ENCODE data around the gene MAP3K7.
"Not testable (repeated sequence)": the region's sequence is repeated elsewhere in the genome, so short reads cannot be mapped to it uniquely, and the experiment has no call there.

Gene MAP3K7

DNA sequence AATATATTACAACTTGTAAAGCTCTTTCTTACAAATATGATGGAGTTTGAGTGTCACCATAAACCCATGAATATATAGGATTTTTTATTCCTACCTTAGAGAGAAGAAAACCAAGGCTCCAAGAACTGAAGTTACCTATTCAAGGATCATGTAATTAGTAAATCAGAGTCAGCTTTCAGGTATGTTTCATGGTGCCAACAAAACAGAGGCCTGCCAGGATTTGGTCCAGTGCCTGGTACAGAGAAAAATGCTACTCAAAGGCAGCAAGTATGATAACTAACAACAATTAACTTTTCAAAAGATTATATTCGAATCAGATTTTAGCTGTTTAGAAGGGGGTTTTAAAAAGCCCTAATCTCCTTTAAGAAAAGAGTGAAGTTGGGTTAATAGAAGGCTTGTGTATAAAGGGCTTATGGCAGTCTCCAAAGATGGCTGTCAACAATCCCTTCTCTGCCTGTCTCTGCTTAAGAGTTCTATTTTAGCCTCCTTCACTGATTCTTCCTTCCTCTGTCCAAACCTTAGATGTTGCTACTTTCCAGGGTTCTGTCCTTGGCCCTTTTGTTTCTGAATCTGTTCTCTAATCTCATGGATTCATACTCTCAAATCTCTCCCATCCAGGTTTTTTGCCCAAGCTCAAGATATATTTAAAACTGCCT lies 7.8 kb downstream of the MAP3K7 start:
- no peak for DNase-seq (ENCODE audit: low spot score)

GRCh38 chr6:90575267-90575666 lies 11.6 kb downstream of the MAP3K7 start:
- DNase-seq (ENCODE audit: low spot score): peak; percentile 22

DNA sequence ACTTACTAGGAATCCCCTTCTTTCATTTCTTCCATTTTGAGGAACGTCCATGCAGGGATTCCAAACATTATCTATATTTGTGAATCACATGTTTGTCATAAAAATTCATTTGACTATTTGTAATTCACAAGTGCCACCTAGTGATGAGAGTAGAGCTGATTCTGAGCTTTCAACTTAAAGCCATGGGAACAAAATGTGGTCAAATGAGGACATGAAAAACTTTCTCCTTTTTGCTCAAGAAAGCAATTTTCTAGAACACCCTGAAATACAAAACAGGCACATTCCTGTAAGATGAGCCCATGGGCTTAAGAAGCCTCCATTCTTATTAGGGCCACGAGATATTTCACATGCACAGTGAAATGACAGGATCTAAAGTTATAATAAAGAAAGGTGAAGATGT lies 12.3 kb downstream of the MAP3K7 start:
- no peak for DNase-seq (ENCODE audit: low spot score)

- no peak for DNase-seq (ENCODE audit: low spot score)
Measured at GRCh38 chr6:90573624-90574023, 13.2 kb downstream of the MAP3K7 start.

DNA sequence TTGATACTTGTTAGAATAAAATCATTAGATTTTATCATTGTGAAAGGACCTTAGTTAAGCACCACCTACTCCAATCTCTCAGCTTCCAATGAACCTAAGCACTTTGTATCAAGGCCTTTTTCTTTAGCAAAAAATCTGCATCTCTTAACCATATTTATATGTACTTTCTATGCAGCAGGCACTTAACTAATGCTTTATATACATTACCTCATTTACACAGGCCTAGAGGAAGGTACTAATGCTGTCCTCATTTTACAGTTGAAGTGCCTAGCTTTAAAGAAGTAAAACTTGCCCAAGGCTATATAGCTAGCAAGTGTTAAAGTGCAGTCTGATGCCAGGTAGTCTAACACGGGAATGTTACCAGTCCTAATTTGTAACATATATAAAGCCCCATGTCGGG lies 14.0 kb downstream of the MAP3K7 start:
- DNase-seq (ENCODE audit: low spot score): no peak

DNA sequence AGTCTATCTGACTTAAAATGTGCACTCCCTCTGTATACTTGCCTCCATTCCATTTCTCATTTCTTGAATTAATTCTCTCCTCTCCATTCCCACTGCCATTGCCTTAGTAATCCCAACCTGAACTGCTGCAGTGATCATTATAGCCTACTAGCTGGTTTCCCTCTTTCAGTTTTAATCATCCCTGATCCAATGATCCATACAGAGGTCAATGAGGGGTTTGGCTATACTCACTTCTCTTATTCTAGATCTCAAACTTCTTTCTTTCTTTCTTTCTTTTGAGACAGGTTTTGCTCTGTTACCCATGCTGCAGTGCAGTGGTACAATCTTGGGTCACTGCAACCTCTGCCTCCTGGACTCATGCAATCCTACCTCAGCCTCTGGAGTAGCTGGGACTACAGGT lies 17.6 kb downstream of the MAP3K7 start:
- no peak for DNase-seq (ENCODE audit: low spot score)

DNA sequence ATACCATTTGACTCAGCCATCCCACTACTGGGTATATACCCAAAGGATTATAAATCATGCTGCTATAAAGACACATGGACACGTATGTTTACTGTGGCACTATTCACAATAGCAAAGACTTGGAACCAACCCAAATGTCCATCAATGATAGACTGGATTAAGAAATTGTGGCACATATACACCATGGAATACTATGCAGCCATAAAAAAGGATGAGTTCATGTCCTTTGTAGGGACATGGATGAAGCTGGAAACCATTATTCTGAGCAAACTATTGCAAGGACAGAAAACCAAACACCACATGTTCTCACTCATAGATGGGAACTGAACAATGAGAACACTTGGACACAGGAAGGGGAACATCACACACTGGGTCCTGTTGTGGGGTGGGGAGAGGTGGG lies 19.2 kb downstream of the MAP3K7 start:
- not testable (repeated sequence) for DNase-seq (ENCODE audit: low spot score)

- not testable (repeated sequence) for DNase-seq (ENCODE audit: low spot score)
Measured at GRCh38 chr6:90562341-90562740, 24.5 kb downstream of the MAP3K7 start.

DNA sequence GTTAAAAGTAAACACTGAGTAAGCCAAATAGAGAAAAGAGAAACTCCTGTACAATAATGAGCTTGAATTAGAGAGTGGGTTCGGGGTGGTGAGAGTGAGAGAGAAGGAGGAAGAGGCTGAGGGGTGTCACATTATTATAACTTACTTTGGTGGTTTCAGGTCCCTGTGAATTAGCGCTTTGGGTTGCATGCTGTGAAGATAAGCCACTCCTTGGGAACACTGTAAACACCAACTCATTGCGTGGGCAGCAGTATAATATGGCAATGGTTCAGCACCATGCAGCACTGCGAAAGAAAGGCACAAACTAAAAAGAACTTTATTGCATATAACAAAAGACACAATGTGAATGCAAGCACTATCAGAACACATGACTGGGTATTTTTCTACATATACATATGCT lies 26.9 kb downstream of the MAP3K7 start:
- DNase-seq (ENCODE audit: low spot score): no peak

GRCh38 chr6:90557006-90557405 lies 29.9 kb downstream of the MAP3K7 start:
- no peak for DNase-seq (ENCODE audit: low spot score)

DNA sequence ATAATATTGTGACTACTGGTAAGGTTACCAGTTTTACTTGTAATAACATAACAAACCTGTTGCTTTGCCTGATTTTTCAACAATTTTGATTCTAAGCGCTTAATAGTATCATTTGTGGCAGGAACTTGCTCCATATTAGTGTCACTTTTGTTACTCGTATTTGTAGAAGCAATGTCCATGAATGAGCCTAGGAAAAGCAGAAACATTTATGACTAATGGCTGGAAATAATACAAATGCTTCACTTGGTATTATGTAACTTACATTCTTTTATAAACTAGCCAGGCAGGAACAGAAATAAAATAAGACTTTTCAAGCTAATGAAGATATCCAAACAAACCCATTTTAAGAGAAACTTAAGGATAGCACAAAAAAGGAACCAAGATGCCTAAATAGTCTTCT lies 38.9 kb downstream of the MAP3K7 start:
- DNase-seq (ENCODE audit: low spot score): no peak

DNA sequence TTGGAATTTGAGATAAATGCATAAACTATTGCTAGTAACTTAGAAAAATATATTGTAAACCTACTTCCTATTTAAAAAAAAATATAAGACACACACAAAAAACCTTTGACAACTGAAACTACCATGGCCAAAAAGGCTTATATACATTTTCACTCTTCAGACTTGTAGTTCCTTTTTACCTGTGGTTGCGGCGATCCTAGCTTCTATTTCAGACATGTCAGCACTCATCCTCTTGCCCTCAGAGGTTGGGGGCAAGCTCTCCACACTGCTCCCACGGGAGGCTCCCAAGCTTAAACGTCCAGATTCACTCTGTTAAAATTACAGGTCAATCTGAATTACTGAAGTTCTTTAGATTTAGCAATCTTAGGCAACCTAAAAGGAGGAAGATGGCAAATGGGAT lies 39.8 kb downstream of the MAP3K7 start:
- DNase-seq (ENCODE audit: low spot score): no peak

- DNase-seq (ENCODE audit: low spot score): no peak
Measured at GRCh38 chr6:90545448-90545847, 41.4 kb downstream of the MAP3K7 start.

- DNase-seq (ENCODE audit: low spot score): no peak
Measured at GRCh38 chr6:90544741-90545140, 42.1 kb downstream of the MAP3K7 start.

DNA sequence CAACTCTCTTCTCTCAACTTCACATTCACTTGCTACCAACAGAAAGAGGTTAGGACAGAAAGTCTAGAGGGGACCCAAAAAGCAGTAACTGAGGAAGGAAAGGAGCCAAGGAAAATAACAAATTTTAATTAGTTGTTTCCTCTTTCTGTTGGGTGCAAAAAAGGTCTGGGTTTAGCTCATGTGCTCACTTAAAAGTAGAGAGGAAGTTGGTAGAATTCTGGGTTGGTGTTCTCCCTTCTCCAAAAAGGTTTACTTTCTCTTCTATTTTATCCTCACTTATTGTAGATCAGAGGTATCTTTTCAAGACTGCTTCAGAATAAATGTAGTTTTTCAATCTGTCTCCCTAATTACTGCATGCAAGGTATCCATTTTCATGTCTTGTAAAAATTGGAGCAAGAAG lies 42.8 kb downstream of the MAP3K7 start:
- DNase-seq (ENCODE audit: low spot score): no peak

- no peak for DNase-seq (ENCODE audit: low spot score)
Measured at GRCh38 chr6:90541221-90541620, 45.7 kb downstream of the MAP3K7 start.

- DNase-seq (ENCODE audit: low spot score): no peak
Measured at GRCh38 chr6:90538278-90539046, 48.4 kb downstream of the MAP3K7 start.

DNA sequence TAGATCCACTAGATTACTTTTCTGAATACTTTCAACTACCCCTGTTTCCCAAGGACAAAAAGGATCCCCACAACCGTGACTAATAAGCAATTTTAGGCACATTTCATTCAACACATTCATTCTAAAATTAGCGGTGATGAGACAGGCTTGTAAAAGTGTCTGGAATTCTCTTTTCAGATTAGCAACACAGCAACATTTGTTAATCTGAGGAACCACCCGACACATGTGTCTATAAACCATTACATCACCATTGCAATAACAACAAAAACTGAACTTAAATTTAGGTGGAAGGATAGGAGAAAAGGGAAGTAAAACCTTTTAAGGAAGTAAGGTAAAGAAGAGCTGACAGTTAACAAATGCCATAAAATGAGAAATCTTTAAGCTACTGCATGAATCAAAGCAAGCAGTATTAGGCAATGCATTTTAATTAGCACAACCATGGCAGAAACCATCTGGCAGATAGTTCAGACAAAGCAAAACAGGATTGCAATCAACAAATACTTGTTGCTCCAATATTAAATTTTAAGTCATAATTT lies 49.1 kb downstream of the MAP3K7 start:
- no peak for DNase-seq (ENCODE audit: low spot score)

DNA sequence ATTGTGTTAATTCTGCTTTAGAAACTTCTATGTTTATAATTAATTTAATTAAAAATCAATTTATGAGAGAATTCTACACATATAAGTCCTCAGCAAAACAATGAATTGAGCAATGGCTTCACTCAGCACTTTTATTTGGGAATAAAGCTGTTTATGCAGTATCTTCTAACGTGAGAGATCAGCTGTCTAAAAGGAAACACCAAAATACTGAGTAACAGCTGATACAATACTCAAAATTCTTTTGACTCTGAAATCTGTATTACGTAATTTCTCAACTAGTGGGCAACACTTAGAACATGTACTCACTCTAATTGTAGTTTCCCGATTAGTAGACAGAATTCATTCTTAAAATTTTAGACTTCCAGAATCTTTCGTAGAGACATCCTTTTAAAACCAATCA lies 49.8 kb downstream of the MAP3K7 start:
- no peak for DNase-seq (ENCODE audit: low spot score)

GRCh38 chr6:90536520-90536919 lies 50.4 kb downstream of the MAP3K7 start:
- no peak for DNase-seq (ENCODE audit: low spot score)

DNA sequence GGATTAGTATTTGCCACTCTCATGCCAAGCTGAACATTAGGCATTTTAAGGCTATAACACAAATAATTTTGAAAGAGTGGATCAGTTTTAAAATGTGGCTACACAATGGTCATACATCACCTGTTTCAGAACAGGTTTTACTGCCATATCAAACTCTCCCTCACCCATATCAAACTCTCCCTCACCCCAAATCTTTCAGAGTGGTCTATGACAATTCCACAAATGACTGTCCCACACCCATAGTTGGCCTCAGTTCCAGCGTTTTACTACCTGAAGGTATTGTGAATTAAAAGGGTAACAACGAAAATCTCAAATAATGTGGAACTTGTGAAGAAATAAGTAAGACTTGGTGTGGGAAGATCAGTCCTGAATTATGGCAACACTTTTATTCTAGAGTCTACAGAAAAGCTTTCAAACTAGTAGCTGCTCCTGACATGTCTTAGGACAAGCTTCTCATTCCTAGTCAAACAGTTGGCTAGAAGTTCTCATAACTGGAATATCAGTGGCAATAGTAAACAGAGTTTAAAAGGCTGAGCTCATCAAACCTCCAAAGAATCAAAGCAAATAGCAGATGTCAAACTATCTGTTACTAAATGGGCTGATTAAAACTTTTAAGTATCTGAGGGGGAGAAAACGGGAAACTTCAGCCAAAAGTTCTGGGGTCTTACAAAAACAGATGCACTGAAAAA lies 52.4 kb downstream of the MAP3K7 start:
- no peak for DNase-seq (ENCODE audit: low spot score)

DNA sequence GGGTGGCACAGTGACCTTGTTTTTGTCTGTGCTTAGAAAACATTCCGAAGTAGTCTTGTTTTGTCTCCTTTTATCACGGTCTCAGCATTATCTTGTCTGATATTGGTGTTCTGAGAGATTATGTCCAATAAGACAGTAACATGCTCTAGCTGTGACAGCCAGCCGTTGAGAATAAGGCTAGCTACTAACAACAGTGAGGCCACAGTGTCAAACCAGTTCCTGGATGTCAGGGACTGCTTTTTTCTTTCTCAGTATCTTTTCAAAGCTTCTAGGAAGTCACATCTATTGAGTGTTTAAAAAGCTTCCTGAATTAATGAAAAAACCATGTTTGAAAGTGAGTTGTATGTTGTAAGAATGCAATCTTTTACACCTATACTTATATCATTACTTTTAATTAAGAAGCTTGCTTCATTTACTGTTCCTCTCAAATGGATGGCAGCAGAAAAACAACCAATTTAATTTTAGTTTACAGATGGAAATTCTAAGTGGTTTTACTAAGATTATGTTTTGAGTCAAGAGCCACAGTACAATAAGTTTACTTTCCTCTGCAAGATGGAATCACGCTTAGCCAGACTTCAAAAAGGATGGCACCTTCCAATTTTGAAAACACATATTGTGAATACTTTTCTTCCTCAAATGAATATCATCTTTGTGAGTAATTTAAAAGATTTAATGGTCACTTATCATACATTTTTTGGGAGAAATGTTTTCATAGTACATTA lies 53.1 kb downstream of the MAP3K7 start:
- DNase-seq (ENCODE audit: low spot score): no peak
